SJCRH30 (cell line): ENCODE measurements around the gene ARSA. TPM values are rescaled to one million over a fixed set of nuclear protein-coding genes. Genes with fewer than 3 reads are reported as not detected.

ENCODE experiments used
- DNase-seq, 2 experiments: peaks; one replicate each; pipeline ENCODE4 v3.0.0-alpha.2; 2015 to 2020
- H3K27ac ChIP-seq: fragments of 250-450 bp; sonication (Bioruptor Pico); 2 replicates; pipeline ENCODE4 v1.5.1; 2020; ENCODE audit warnings: mild to moderate bottlenecking, moderate library complexity
- H3K27me3 ChIP-seq: fragments of 250-450 bp; sonication (Bioruptor Pico); 2 replicates; pipeline ENCODE4 v1.5.1; 2020; ENCODE audit warnings: mild to moderate bottlenecking, moderate library complexity
- H3K36me3 ChIP-seq: fragments of 250-450 bp; sonication (Bioruptor Pico); 2 replicates; pipeline ENCODE4 v1.5.1; 2020; ENCODE audit warnings: mild to moderate bottlenecking, moderate library complexity
- H3K4me1 ChIP-seq: fragments of 250-450 bp; sonication (Bioruptor Pico); 2 replicates; pipeline ENCODE4 v1.5.1; 2020; ENCODE audit warnings: mild to moderate bottlenecking, moderate library complexity
- H3K4me3 ChIP-seq: fragments of 250-450 bp; sonication (Bioruptor Pico); 2 replicates; pipeline ENCODE4 v1.5.1; 2020; ENCODE audit warnings: mild to moderate bottlenecking, moderate library complexity
- H3K9me3 ChIP-seq: fragments of 250-450 bp; sonication (Bioruptor Pico); replicated peaks from 2 replicates; pipeline ENCODE4 v1.5.1; 2020; ENCODE audit warnings: mild to moderate bottlenecking, moderate library complexity
- total RNA-seq: library from RNA; depleted of rRNA; stranded (reverse); fragments of >200 nt; shearing (Covaris generic); gene quantifications from 2 replicates; pipeline ENCODE4 v1.2.3, GENCODE V29; 2014

ARSA gene
- total RNA-seq, 1 experiment from 2014 or later = 1.8 TPM

GRCh38 chr22:50633771-50634170, 5.8 kb upstream of the ARSA start:
- Histone ChIP-seq H3K27me3 (no peaks in the 10 kb centered on the region), H3K4me1 (0 out of 2 replicates have a peak, but pooled peaks cover 5% of the 10 kb centered on the region), H3K36me3 (no peaks in the 10 kb centered on the region), H3K9me3 (0 out of 2 replicates have a peak, but pooled peaks cover 4% of the 10 kb centered on the region), H3K4me3 (no peak overlapping the region), H3K27ac (no peak overlapping the region)
- DNase-seq = no peak

GRCh38 chr22:50633086-50633485, 5.1 kb upstream of the ARSA start:
- H3K4me3 ChIP-seq = no peak overlapping the region
- H3K9me3 ChIP-seq = 0 out of 2 replicates have a peak, but pooled peaks cover 4% of the 10 kb centered on the region
- H3K4me1 ChIP-seq = 0 out of 2 replicates have a peak, but pooled peaks cover 5% of the 10 kb centered on the region
- DNase-seq = peak in 1 of 2 experiments; percentile 61
- no peak overlapping the region for H3K27ac ChIP-seq
- no peaks in the 10 kb centered on the region for H3K27me3 ChIP-seq
- H3K36me3 ChIP-seq = no peaks in the 10 kb centered on the region

DNA sequence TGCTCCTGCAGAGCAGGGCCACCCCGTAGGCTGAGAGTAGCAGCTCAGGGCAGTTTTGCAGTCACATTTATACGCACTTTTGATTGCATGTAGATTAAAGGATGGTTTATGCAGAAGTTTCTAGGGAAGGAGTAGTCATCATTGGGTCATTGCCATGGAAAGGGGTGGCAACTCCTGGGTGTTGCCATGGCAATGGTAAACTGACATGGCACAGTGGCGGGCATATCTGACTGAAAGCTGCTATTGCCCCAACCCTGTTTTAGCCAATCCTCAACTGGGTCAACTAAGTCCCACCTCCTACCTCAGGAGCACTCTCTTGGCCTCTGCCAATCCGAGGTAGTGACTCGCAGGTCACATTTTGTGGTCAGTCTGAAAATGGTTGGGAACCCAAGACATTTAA, 2.4 kb upstream of the ARSA start:
- Histone ChIP-seq H3K27me3 (no peaks in the 10 kb centered on the region), H3K9me3 (no peaks in the 10 kb centered on the region), H3K4me3 (no peak overlapping the region), H3K27ac (no peak overlapping the region), H3K36me3 (no peaks in the 10 kb centered on the region), H3K4me1 (0 out of 2 replicates have a peak, but pooled peaks cover 5% of the 10 kb centered on the region)
- DNase-seq = no peak

DNA sequence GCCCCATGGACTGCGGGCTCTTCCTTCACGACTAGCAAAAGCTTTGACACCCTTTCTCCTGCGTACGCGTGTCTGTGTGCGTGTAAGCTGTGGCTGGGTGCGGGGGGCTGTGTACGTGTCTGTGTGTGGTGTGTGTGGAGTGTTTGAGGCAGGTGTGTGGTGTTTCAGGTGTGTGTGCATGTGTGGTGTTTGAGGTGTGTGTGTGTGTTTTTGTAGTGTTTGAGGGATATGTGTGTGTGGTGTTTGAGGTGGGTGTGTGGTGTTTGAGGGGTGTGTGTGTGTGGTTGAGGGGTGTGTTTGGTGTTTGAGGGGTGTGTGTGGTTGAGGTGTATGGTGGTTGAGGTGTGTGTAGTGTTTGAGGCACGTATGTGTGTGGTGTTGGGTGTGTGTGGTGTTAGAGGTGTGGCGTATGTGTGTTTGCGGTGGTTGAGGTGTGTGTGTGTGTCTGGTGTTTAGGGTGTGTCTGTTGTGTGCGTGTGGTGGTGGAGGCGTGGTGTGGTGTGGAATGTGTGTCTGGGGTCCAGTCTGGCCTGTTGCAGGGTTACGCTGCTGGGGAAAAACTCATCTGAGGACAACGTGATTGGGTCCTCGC, 687 bp upstream of the ARSA start:
- Histone ChIP-seq H3K36me3 (no peaks in the 10 kb centered on the region), H3K4me1 (0 out of 2 replicates have a peak, but pooled peaks cover 5% of the 10 kb centered on the region), H3K4me3 (peak overlapping the region; percentile 58), H3K27ac (no peak overlapping the region), H3K27me3 (no peaks in the 10 kb centered on the region), H3K9me3 (no peaks in the 10 kb centered on the region)
- DNase-seq = no peak

DNA sequence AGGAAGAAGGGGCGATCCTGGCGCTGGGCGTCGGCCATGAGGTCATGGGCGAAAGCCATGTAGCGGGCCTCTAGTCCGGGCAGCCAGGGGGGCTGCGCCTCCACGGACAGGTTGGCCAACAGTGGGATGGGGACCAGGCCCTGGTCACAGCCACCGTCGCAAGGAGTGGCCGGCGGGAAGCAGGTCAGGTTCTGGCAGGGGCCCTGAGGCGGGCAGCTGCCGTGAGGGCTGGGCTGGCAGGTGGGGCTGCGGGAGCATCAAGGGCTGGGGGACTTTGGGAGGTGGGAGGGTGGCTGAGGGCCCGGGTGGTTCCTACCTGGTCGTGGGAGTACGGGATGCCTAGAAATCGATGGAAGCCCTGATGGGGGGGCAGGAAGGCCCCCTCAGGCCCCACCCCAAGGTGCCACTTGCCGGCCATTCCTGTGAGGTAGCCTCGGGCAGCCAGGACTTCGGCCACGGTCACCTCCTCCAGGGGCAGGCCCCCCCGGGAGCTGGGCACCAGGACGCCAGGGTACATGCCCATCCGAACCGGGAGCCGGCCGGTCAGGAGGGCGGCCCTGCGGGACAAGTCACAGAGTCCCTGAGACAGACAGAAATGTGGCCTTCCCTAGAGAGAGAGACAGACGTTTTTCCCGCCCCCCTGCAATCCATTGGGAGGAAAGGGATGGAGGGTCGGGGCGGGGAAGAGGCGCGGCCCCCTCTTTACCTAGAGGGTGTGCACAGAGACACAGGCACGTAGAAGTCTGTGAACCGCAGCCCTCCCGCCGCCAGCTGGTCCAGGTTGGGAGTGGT, 906 bp downstream of the ARSA start:
- Histone ChIP-seq H3K36me3 (no peaks in the 10 kb centered on the region), H3K4me3 (no peak overlapping the region), H3K4me1 (no peaks in the 10 kb centered on the region; the same call in 1 of the 2 replicates), H3K9me3 (no peaks in the 10 kb centered on the region), H3K27ac (no peak overlapping the region), H3K27me3 (no peaks in the 10 kb centered on the region)
- DNase-seq = no peak

- peak in 1 of 2 experiments; percentile 7 for DNase-seq
- Histone ChIP-seq H3K4me1 (peaks cover 2% of the 10 kb centered on the region; the same call in 1 of the 2 replicates), H3K27ac (no peak overlapping the region), H3K4me3 (no peak overlapping the region), H3K36me3 (no peaks in the 10 kb centered on the region), H3K9me3 (no peaks in the 10 kb centered on the region), H3K27me3 (no peaks in the 10 kb centered on the region)
Measured at GRCh38 chr22:50626314-50626849, 1.6 kb downstream of the ARSA start.

DNA sequence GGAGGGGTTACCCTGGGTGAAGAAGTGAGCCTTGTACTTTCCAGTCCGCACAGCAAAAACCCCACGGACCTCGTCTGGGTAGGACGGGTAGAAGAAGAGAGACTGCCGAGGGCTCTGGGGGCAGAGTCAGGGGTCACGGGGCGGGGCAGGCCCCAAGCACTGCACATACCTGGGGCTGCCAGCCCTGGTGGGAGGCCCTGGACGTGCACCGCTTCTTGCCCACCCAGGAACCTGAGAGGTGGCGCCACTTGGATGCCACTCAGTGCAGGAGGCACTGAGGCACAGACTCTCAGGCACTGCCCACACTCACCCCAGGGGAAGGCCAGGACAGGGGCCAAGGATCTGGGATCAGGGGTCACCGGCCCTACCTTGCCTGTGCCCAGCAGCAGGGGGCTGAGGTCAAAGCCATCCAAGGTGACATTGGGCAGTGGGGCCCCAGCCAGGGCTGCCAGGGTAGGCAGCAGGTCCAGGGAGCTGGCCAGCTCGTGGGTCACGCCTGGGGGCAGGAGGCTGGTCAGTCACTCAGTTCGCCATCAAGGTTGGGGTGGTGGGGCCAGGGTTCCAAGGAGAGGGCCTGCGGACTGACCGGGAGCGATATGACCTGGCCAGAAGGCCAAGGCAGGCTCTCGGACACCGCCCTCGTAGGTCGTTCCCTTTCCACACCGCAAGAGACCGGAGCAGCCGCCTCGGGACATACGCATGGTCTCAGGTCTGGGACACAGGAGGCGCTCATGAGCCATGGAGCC, 2.2 kb downstream of the ARSA start:
- no peak overlapping the region for H3K4me3 ChIP-seq
- H3K36me3 ChIP-seq = no peaks in the 10 kb centered on the region
- H3K9me3 ChIP-seq = no peaks in the 10 kb centered on the region
- H3K4me1 ChIP-seq = peaks cover 4% of the 10 kb centered on the region; the same call in 1 of the 2 replicates
- no peak overlapping the region for H3K27ac ChIP-seq
- peak in 1 of 2 experiments; percentile 2 for DNase-seq
- no peaks in the 10 kb centered on the region for H3K27me3 ChIP-seq

- no peak for DNase-seq
- H3K4me1 ChIP-seq = peaks cover 4% of the 10 kb centered on the region; the same call in 1 of the 2 replicates
- H3K27me3 ChIP-seq = no peaks in the 10 kb centered on the region
- no peak overlapping the region for H3K4me3 ChIP-seq
- H3K27ac ChIP-seq = no peak overlapping the region
- no peaks in the 10 kb centered on the region for H3K36me3 ChIP-seq
- no peaks in the 10 kb centered on the region for H3K9me3 ChIP-seq
Measured at GRCh38 chr22:50625131-50625567, 2.8 kb downstream of the ARSA start.

- Histone ChIP-seq H3K9me3 (no peaks in the 10 kb centered on the region), H3K27ac (no peak overlapping the region), H3K4me3 (no peak overlapping the region), H3K27me3 (no peaks in the 10 kb centered on the region), H3K36me3 (no peaks in the 10 kb centered on the region), H3K4me1 (peaks cover 4% of the 10 kb centered on the region; the same call in 1 of the 2 replicates)
- no peak for DNase-seq
Measured at GRCh38 chr22:50624347-50625130, 3.4 kb downstream of the ARSA start.

- H3K9me3 ChIP-seq = no peaks in the 10 kb centered on the region
- H3K27ac ChIP-seq = no peak overlapping the region
- peaks cover 4% of the 10 kb centered on the region; the same call in 1 of the 2 replicates for H3K4me1 ChIP-seq
- H3K27me3 ChIP-seq = no peaks in the 10 kb centered on the region
- no peaks in the 10 kb centered on the region for H3K36me3 ChIP-seq
- DNase-seq = no peak
- no peak overlapping the region for H3K4me3 ChIP-seq
Measured at GRCh38 chr22:50622723-50623327, 5.1 kb downstream of the ARSA start.

GRCh38 chr22:50621948-50622722, 5.8 kb downstream of the ARSA start:
- H3K4me1 ChIP-seq = peaks cover 4% of the 10 kb centered on the region; the same call in 1 of the 2 replicates

GRCh38 chr22:50621356-50621880, 6.5 kb downstream of the ARSA start:
- H3K27me3 ChIP-seq = no peaks in the 10 kb centered on the region
- peak in 1 of 2 experiments; percentile 52 for DNase-seq
- no peak overlapping the region for H3K27ac ChIP-seq
- no peaks in the 10 kb centered on the region for H3K36me3 ChIP-seq
- peak overlapping the region; percentile 18; the same call in 1 of the 2 replicates for H3K4me3 ChIP-seq
- peaks cover 4% of the 10 kb centered on the region; the same call in 1 of the 2 replicates for H3K4me1 ChIP-seq
- no peaks in the 10 kb centered on the region for H3K9me3 ChIP-seq

More at GRCh38 chr22:50621948-50622722, 5.8 kb downstream of the ARSA start:
- no peak overlapping the region for H3K27ac ChIP-seq
- DNase-seq = no peak
- no peaks in the 10 kb centered on the region for H3K36me3 ChIP-seq
- H3K27me3 ChIP-seq = no peaks in the 10 kb centered on the region
- H3K4me3 ChIP-seq = peak overlapping the region; percentile 18
- no peaks in the 10 kb centered on the region for H3K9me3 ChIP-seq
